ENCODE data around the gene WDR82. TPM values are rescaled to one million over a fixed set of nuclear protein-coding genes. Genes with fewer than 3 reads are reported as not detected.

WDR82 gene
- total and polyA plus RNA-seq, 2 of the 8 experiments (the other 6 are each of a cell fraction or from before 2014, with no cell fraction given): 33.5 to 82.7 TPM

DNA sequence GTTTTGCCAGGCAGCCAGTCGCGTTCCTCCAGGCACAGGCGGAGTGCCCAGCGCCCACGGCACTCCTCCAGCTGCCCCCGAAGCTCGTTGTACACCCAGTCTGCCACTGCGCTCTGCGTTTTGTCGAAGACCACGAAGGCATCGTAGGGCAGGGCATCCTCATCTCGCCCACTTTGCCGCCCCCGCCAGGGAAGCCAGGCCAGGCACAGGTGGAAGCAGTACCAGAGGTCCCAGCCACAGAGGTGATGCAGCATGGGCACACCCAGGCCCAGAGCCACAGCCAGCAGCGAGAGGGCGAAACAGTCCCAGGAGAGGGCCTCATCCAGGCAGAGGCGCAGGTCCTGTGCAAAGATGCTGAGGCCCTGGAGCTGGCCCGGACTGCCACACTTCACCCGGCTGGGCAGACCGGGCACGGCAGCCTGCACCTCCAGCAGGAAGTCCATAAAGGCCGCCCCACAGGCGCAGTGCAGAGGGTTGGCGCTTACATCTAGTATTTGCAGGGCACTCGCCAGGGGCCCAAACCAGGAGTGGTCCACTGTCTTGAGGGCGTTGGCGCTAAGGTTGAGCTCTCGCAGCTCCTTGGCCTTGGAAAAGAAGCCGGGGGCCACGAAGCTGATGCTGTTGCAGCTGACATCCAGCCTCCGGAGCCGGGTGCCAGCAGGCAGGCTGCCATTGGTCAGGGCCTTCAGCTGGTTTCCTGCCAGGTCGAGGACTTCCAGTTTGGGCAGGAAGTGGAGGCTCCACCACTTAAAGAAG, 56.7 kb downstream of the WDR82 start:
- H3K79me1 ChIP-seq (ENCODE audit: low read depth, low read length): no peaks in the 10 kb centered on the region
- CTCF ChIA-PET (ENCODE audit: partially characterized antibody): interaction anchor here (0.8 to 20.4 kb wide), 38 partner anchors 11 to 225 kb away, joined by 3 to 336 read pairs (median 6); partner anchors contain the start of genes ALAS1, POC1A, PPM1M and TWF2
- TF ChIP-seq POU5F1 (IDR thresholded peaks at IDR 0.05; ENCODE audit: low read depth, low read length): no peak
- no peak for TF ChIP-seq CTCF (IDR thresholded peaks at IDR 0.05; ENCODE audit: control extremely low read depth in 1 of 3, insufficient read depth in 1 of 3, low read depth in 1 of 3, low read length in 3 of 3)
- TF ChIP-seq SAP30 (IDR thresholded peaks at IDR 0.05; ENCODE audit: insufficient read depth, insufficient replicate concordance, low read length): no peak
- TF ChIP-seq TCF12 (IDR thresholded peaks at IDR 0.05; ENCODE audit: low read depth, low read length): no peak
- TF ChIP-seq, protein P1, sequence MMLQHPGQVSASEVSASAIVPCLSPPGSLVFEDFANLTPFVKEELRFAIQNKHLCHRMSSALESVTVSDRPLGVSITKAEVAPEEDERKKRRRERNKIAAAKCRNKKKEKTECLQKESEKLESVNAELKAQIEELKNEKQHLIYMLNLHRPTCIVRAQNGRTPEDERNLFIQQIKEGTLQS (IDR thresholded peaks at IDR 0.05; ENCODE audit: insufficient read depth, low read depth, low read length): no peak
- TF ChIP-seq KDM4A (IDR thresholded peaks at IDR 0.05; ENCODE audit: low read depth, low read length, severe bottlenecking): no peak
- H3K9me3 ChIP-seq (ENCODE audit: insufficient read depth in 2 of 2, low read depth in 1 of 2, low read length in 1 of 2): no peaks in the 10 kb centered on the region
- H2BK12ac ChIP-seq (ENCODE audit: low read depth, low read length): 0 out of 2 replicates have a peak overlapping the region, but pooled peaks have one; percentile 9
- H4K8ac ChIP-seq (ENCODE audit: extremely low read depth, insufficient read depth, low read length): peak overlapping the region; percentile 14; the same call in 1 of the 2 replicates
- no peak overlapping the region for H2BK15ac ChIP-seq (ENCODE audit: low read length)
- no peak overlapping the region for H4K91ac ChIP-seq (replicated peaks; ENCODE audit: insufficient read length, low read length)
- H3K4me1 ChIP-seq (replicated peaks in 1 of 4; ENCODE audit: control insufficient read depth in 3 of 4, insufficient read depth in 4 of 4, low read length in 3 of 4): peaks cover 0 to 4% (median 3%) of the 10 kb centered on the region in 4 experiments; a peak in 5 of 7 replicates
- no peak overlapping the region for H2BK20ac ChIP-seq (ENCODE audit: low read length)
- H3K14ac ChIP-seq (ENCODE audit: insufficient read length): no peak overlapping the region
- no peaks in the 10 kb centered on the region for H3K79me2 ChIP-seq (ENCODE audit: control insufficient read depth in 1 of 2, insufficient read depth in 2 of 2, low read length in 2 of 2)
- no peak overlapping the region for H3K23ac ChIP-seq (ENCODE audit: insufficient read length)
- no peak overlapping the region for H3K4ac ChIP-seq (replicated peaks; ENCODE audit: insufficient read length, low read depth, low read length)
- no peak overlapping the region for H3K27ac ChIP-seq (ENCODE audit: low read depth, low read length)
- H2AK5ac ChIP-seq (ENCODE audit: low read depth, low read length): no peak overlapping the region
- no peak overlapping the region for H2BK120ac ChIP-seq (replicated peaks; ENCODE audit: low read depth, low read length)
- 92% methylated on average over 34 of the region's 34 CpGs; no CpG with 5 or more reads in 1 of the 2 experiments for WGBS, 2 experiments (ENCODE audit: extremely low coverage in 1 of 2, insufficient coverage in 1 of 2, insufficient read length in 1 of 2, insufficient replicate concordance in 2 of 2, low coverage in 1 of 2, low lambda C conversion rate in 2 of 2, missing lambda C conversion rate in 1 of 2)
- no peaks in the 10 kb centered on the region for H3K27me3 ChIP-seq (replicated peaks in 1 of 4; ENCODE audit: control insufficient read depth in 3 of 4, extremely low read depth in 1 of 4, insufficient read depth in 3 of 4, low read length in 3 of 4)
- DNase-seq (ENCODE audit: low read depth in 1 of 2, low spot score in 2 of 2) (peak in 1 of 2 experiments; percentile 44), FAIRE-seq (no peak)
- H3K18ac ChIP-seq (ENCODE audit: extremely low read depth, low read length): no peak overlapping the region
- H4K5ac ChIP-seq (ENCODE audit: insufficient read length, low read depth, low read length): no peak overlapping the region
- no peak overlapping the region for H3K4me3 ChIP-seq (ENCODE audit: extremely low read depth in 1 of 4, insufficient read depth in 2 of 4, low read depth in 3 of 4, low read length in 4 of 4)
- H2AFZ ChIP-seq (ENCODE audit: low read length): no peak overlapping the region
- H3K36me3 ChIP-seq (ENCODE audit: control insufficient read depth in 2 of 4, insufficient read depth in 4 of 4, low read length in 3 of 4): no peaks in the 10 kb centered on the region
- H3K56ac ChIP-seq (replicated peaks; ENCODE audit: insufficient read length, low read depth, low read length): no peak overlapping the region
- POLR2A ChIA-PET (ENCODE audit: partially characterized antibody): interaction anchor here (1.0 to 2.4 kb wide), 8 partner anchors 12 to 229 kb away, joined by 3 to 7 read pairs (median 4); partner anchors contain the start of genes TWF2 and WDR82
- no peaks in the 10 kb centered on the region for H4K20me1 ChIP-seq (replicated peaks in 1 of 2; ENCODE audit: control insufficient read depth in 1 of 2, insufficient read depth in 2 of 2, low read length in 2 of 2)
- no peaks in the 10 kb centered on the region for H3K23me2 ChIP-seq (ENCODE audit: low read depth, low read length)
- no peak overlapping the region for H2BK5ac ChIP-seq (ENCODE audit: low read depth, low read length)
- no peak overlapping the region for H3K4me2 ChIP-seq (ENCODE audit: insufficient read depth in 1 of 2, low read depth in 2 of 2, low read length in 2 of 2)
- no peak overlapping the region for H3K9ac ChIP-seq (replicated peaks in 1 of 4; ENCODE audit: extremely low read depth in 1 of 4, low read depth in 3 of 4, low read length in 3 of 4)
